DND-41 (cell line): ENCODE data around the gene RANBP2.

Experiments used
- EZH2 ChIP-seq: IDR thresholded peaks from 3 replicates; pipeline ENCODE4 v1.6.1; 2012; ENCODE audit warnings: borderline replicate concordance, low read depth, mild to moderate bottlenecking, moderate library complexity, low read length, inconsistent platforms; ENCODE audit not compliant: severe bottlenecking
- TF ChIP-seq, protein P1 (sequence below): IDR thresholded peaks from 2 replicates; pipeline ENCODE4 v1.5.1; 2012; ENCODE audit warnings: borderline replicate concordance, low read length, moderate library complexity, mild to moderate bottlenecking; ENCODE audit not compliant: poor library complexity, severe bottlenecking; ENCODE audit errors: extremely low read depth

DNA sequence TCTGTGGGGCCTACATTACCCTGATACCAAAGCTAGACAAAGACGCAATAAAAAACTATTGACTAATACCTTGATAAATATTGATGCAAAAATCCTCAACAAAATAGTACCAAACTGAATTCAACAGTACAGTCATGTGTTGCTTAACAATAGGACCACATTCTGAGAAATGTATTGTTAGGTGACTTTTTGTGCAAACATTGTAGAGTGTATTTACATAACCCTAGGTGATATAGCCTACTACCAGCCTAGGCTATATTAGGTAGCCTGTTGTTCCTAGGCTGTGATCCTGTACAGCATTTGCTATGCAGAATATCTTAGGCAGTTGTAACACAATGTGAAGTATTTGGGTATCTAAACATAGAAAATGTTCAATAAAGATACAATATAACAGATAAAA lies 104.0 kb downstream of the RANBP2 start:
- TF ChIP-seq, protein P1, sequence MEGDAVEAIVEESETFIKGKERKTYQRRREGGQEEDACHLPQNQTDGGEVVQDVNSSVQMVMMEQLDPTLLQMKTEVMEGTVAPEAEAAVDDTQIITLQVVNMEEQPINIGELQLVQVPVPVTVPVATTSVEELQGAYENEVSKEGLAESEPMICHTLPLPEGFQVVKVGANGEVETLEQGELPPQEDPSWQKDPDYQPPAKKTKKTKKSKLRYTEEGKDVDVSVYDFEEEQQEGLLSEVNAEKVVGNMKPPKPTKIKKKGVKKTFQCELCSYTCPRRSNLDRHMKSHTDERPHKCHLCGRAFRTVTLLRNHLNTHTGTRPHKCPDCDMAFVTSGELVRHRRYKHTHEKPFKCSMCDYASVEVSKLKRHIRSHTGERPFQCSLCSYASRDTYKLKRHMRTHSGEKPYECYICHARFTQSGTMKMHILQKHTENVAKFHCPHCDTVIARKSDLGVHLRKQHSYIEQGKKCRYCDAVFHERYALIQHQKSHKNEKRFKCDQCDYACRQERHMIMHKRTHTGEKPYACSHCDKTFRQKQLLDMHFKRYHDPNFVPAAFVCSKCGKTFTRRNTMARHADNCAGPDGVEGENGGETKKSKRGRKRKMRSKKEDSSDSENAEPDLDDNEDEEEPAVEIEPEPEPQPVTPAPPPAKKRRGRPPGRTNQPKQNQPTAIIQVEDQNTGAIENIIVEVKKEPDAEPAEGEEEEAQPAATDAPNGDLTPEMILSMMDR = no peak
- TF ChIP-seq EZH2 = no peak
